RWPE2 (cell line): ENCODE measurements around the gene TMPRSS6.

Experiments used
- ATAC-seq: fragments of 200-7000 bp; cut with Tn5 transposase; 3 replicates; pipeline ENCODE4 v1.9.1; 2021; ENCODE audit warnings: low read depth
- DNase-seq: peaks from one replicate; pipeline ENCODE4 v3.0.0-alpha.2; 2020; ENCODE audit warnings: low spot score
- H3K27ac ChIP-seq: fragments of 450-650 bp; 2 replicates; pipeline ENCODE4 v1.5.1; 2017; ENCODE audit warnings: mild to moderate bottlenecking; ENCODE audit not compliant: poor library complexity, severe bottlenecking
- H3K27me3 ChIP-seq: fragments of 250-450 bp; sonication (Bioruptor Pico); 2 replicates; pipeline ENCODE4 v1.5.1; 2021; ENCODE audit warnings: mild to moderate bottlenecking, moderate library complexity; ENCODE audit not compliant: insufficient read depth, poor library complexity, severe bottlenecking
- H3K36me3 ChIP-seq: fragments of 250-450 bp; sonication (Bioruptor Pico); 2 replicates; pipeline ENCODE4 v1.5.1; 2020; ENCODE audit warnings: low read depth, mild to moderate bottlenecking, moderate library complexity
- H3K4me1 ChIP-seq: fragments of 250-450 bp; sonication (Bioruptor Pico); 2 replicates; pipeline ENCODE4 v1.5.1; 2021; ENCODE audit warnings: mild to moderate bottlenecking, moderate library complexity; ENCODE audit not compliant: insufficient read depth, poor library complexity, severe bottlenecking
- H3K4me3 ChIP-seq: fragments of 250-450 bp; sonication (Bioruptor Pico); 2 replicates; pipeline ENCODE4 v1.5.1; 2021; ENCODE audit warnings: mild to moderate bottlenecking, moderate library complexity; ENCODE audit not compliant: severe bottlenecking
- H3K9me3 ChIP-seq: fragments of 250-450 bp; sonication (Bioruptor Pico); 2 replicates; pipeline ENCODE4 v1.5.1; 2021; ENCODE audit warnings: mild to moderate bottlenecking, moderate library complexity; ENCODE audit not compliant: severe bottlenecking
- CTCF ChIP-seq: fragments of 450-650 bp; IDR thresholded peaks from one replicate; pipeline ENCODE4 v1.5.1; 2017; ENCODE audit warnings: mild to moderate bottlenecking, moderate library complexity; ENCODE audit not compliant: poor library complexity, severe bottlenecking

The TMPRSS6 gene

GRCh38 chr22:37109242-37109917 is at the start of gene TMPRSS6:
Gene TMPRSS6, minus strand, starts transcription at chr22:37109713. Its CDS starts 6,296 bp downstream, at chr22:37103417.
- Histone ChIP-seq H3K36me3 (no peaks in the 10 kb centered on the region), H3K4me1 (no peaks in the 10 kb centered on the region), H3K4me3 (no peak within 1 kb of the TSS), H3K9me3 (no peaks in the 10 kb centered on the region), H3K27me3 (peaks cover 2% of the 10 kb centered on the region), H3K27ac (no peak within 1 kb of the TSS)
- DNase-seq (no peak), ATAC-seq (no peak)
- no peak for TF ChIP-seq CTCF

- H3K9me3 ChIP-seq = peaks cover 2% of the 10 kb centered on the region
- H3K4me3 ChIP-seq = no peak overlapping the region
- TF ChIP-seq CTCF = no peak
- DNase-seq (no peak), ATAC-seq (no peak)
- no peak overlapping the region for H3K27ac ChIP-seq
- no peaks in the 10 kb centered on the region for H3K36me3 ChIP-seq
- no peaks in the 10 kb centered on the region for H3K27me3 ChIP-seq
- H3K4me1 ChIP-seq = no peaks in the 10 kb centered on the region
Observed at GRCh38 chr22:37158963-37159290, 49.4 kb upstream of the TMPRSS6 start.

- Histone ChIP-seq H3K27ac (no peak overlapping the region), H3K27me3 (no peaks in the 10 kb centered on the region), H3K4me3 (no peak overlapping the region), H3K4me1 (no peaks in the 10 kb centered on the region), H3K9me3 (peaks cover 2% of the 10 kb centered on the region), H3K36me3 (no peaks in the 10 kb centered on the region)
- ATAC-seq (peak; percentile 42; the same call in 2 of the 3 replicates), DNase-seq (no peak)
- no peak for TF ChIP-seq CTCF
Observed at GRCh38 chr22:37157516-37158285, 48.2 kb upstream of the TMPRSS6 start.

GRCh38 chr22:37156686-37157435 is 47.3 kb upstream of the TMPRSS6 start:
- H3K36me3 ChIP-seq = no peaks in the 10 kb centered on the region
- no peaks in the 10 kb centered on the region for H3K27me3 ChIP-seq
- ATAC-seq = no peak
- no peak for TF ChIP-seq CTCF
- DNase-seq = no peak
- no peak overlapping the region for H3K27ac ChIP-seq
- H3K4me1 ChIP-seq = no peaks in the 10 kb centered on the region
- H3K9me3 ChIP-seq = peaks cover 3% of the 10 kb centered on the region
- H3K4me3 ChIP-seq = no peak overlapping the region
